PC-3 (cell line): ENCODE results near the gene LRRC75A.

Experiments
- EZH2 ChIP-seq: fragments of 300-600 bp; sonication (generic); IDR thresholded peaks from one replicate; pipeline ENCODE4 v1.6.1; 2017; ENCODE audit warnings: antibody characterized with exemption, mild to moderate bottlenecking, low read length; ENCODE audit not compliant: unreplicated experiment
- TF ChIP-seq, protein P1 (sequence below): fragments of 300-600 bp; sonication (generic); conservative IDR thresholded peaks from 2 replicates; pipeline ENCODE4 v1.5.1; 2017; ENCODE audit warnings: antibody characterized with exemption, low read depth, mild to moderate bottlenecking, low read length

DNA sequence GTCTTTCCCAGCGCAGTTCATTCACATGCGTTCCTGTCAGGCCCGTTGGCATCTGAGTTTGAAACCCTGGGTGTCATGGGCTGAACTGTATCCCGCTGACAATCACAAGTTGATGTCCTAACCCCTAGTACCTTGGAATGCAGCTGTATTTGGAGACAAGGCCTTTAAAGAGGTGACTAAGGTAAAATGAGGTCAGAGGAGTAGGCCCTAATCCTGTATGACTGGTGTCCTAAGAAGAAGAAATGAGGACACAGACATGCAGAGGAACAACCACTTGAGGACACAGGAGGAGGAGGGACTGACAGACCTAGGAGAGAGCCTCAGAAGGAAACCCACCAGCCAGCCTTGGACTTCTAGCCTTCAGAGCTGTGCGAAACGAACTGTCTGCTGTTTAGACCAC is 43.5 kb downstream of the LRRC75A start:
- TF ChIP-seq, protein P1, sequence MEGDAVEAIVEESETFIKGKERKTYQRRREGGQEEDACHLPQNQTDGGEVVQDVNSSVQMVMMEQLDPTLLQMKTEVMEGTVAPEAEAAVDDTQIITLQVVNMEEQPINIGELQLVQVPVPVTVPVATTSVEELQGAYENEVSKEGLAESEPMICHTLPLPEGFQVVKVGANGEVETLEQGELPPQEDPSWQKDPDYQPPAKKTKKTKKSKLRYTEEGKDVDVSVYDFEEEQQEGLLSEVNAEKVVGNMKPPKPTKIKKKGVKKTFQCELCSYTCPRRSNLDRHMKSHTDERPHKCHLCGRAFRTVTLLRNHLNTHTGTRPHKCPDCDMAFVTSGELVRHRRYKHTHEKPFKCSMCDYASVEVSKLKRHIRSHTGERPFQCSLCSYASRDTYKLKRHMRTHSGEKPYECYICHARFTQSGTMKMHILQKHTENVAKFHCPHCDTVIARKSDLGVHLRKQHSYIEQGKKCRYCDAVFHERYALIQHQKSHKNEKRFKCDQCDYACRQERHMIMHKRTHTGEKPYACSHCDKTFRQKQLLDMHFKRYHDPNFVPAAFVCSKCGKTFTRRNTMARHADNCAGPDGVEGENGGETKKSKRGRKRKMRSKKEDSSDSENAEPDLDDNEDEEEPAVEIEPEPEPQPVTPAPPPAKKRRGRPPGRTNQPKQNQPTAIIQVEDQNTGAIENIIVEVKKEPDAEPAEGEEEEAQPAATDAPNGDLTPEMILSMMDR, result no peak
- no peak for TF ChIP-seq EZH2
